Sigmoid colon (tissue), 7 donors: ENCODE results near the gene ITGB4. TPM values are rescaled to one million over a fixed set of nuclear protein-coding genes. Genes with fewer than 3 reads are reported as not detected.
A peak's percentile ranks its signal among the peaks of the same experiment; 100 is the strongest.

Source experiments
- DNase-seq: peaks from one replicate; pipeline ENCODE4 v3.0.0-alpha.2; 2019
- H3K27ac ChIP-seq, 4 donors: fragments of 200-600 bp; sonication (generic); one replicate each; pipeline ENCODE4 v1.5.1; 2016 to 2019; ENCODE audit warnings: mild to moderate bottlenecking in 1 of 4
- H3K27me3 ChIP-seq, 3 donors: fragments of 200-600 bp; sonication (generic); one replicate each; pipeline ENCODE4 v1.5.1; 2019; ENCODE audit warnings: mild to moderate bottlenecking in 1 of 3
- H3K36me3 ChIP-seq, 4 donors: fragments of 200-600 bp; sonication (generic); one replicate each; pipeline ENCODE4 v1.5.1; 2016 to 2019
- H3K4me1 ChIP-seq, 4 donors: fragments of 200-600 bp; sonication (generic); one replicate each; pipeline ENCODE4 v1.5.1; 2017 to 2019
- H3K4me3 ChIP-seq, 4 donors: fragments of 200-600 bp; sonication (generic); one replicate each; pipeline ENCODE4 v1.5.1; 2017 to 2019; ENCODE audit warnings: mild to moderate bottlenecking in 2 of 4, moderate library complexity in 1 of 4
- H3K9me3 ChIP-seq, 4 donors: fragments of 200-600 bp in 3 of 4; sonication (generic) in 3 of 4; one replicate each; pipeline versions ENCODE4 v1.5.1 to v1.6.1; 2013 to 2019
- CTCF ChIP-seq, 4 experiments: fragments of 450-650 bp in 3 of 4; fragments of 200-600 bp in 1 of 4; IDR thresholded peaks; one replicate each; pipeline ENCODE4 v1.5.1; 2016 to 2019; ENCODE audit warnings: antibody characterized with exemption in 4 of 4, mild to moderate bottlenecking in 3 of 4, moderate library complexity in 2 of 4
- EP300 ChIP-seq, 4 donors: sonication (generic); formaldehyde crosslinking; IDR thresholded peaks; one replicate each; pipeline ENCODE4 v1.6.1; 2017; ENCODE audit warnings: antibody characterized with exemption in 4 of 4
- POLR2A ChIP-seq, 2 donors: fragments of 450-650 bp; IDR thresholded peaks; one replicate each; pipeline ENCODE4 v1.6.1; 2016; ENCODE audit warnings: antibody characterized with exemption in 2 of 2, mild to moderate bottlenecking in 2 of 2, moderate library complexity in 2 of 2
- POLR2AphosphoS5 ChIP-seq, 4 donors: sonication (generic); formaldehyde crosslinking; IDR thresholded peaks; one replicate each; pipeline ENCODE4 v1.6.1; 2017; ENCODE audit warnings: antibody characterized with exemption in 4 of 4
- WGBS, 2 donors: extraction: QIAGEN DNeasy Blood & Tissue Kit; methylation state at CpG; one replicate each; pipeline ENCODE4 v1.1.7; 2013; 5-methylcytosine and 5-hydroxymethylcytosine counted together
- intact Hi-C: fragments of 100-400 bp; cut with DNase I; formaldehyde crosslinking; loops from one replicate; pipeline ENCODE4 v1.15.1; 2023
- polyA plus RNA-seq, 3 donors: library from polyadenylated mRNA; stranded (reverse); fragments of 200-250 nt; gene quantifications; one replicate each; pipeline ENCODE4 v1.2.3, GENCODE V29; 2013
- total RNA-seq, 4 donors: library from RNA; depleted of rRNA; stranded (reverse); fragments of >200 nt; gene quantifications; one replicate each; pipeline ENCODE4 v1.1.0, GENCODE V29; 2016
- donor health status: healthy with polysubstance abuse.
- donor health status: Bipolar disorder and iron deficiency.
- donor health status: healthy.

The ITGB4 gene
- total and polyA plus RNA-seq, 7 donors, result 15.1 to 116 (median 25.8) TPM

- Histone ChIP-seq H3K36me3 (no peaks in the 10 kb centered on the region), H3K27ac (peak overlapping the region in 2 of 4 donors; percentile 11 to 26), H3K4me3 (peak overlapping the region in 1 of 4 donors; percentile 24), H3K27me3 (no peaks in the 10 kb centered on the region), H3K9me3 (no peaks in the 10 kb centered on the region), H3K4me1 (peaks cover 0 to 33% (median 22%) of the 10 kb centered on the region in 4 donors)
- peak; percentile 94 for DNase-seq
- no peak for TF ChIP-seq EP300 (IDR thresholded peaks at IDR 0.05)
- peak; percentile 90 to 95 (median 91) for TF ChIP-seq CTCF (IDR thresholded peaks at IDR 0.05)
- intact Hi-C loops, result loop anchor here (1.0 to 5.0 kb wide), 4 partner anchors 37 to 322 kb away; partner anchors contain the start of genes RECQL5, SAP30BP and SMIM5
- WGBS, 2 donors, result 27 to 41% methylated on average over 20 of the region's 20 CpGs
These were observed 28.5 kb downstream of the ITGB4 start for GRCh38 chr17:75749545-75750389.

DNA sequence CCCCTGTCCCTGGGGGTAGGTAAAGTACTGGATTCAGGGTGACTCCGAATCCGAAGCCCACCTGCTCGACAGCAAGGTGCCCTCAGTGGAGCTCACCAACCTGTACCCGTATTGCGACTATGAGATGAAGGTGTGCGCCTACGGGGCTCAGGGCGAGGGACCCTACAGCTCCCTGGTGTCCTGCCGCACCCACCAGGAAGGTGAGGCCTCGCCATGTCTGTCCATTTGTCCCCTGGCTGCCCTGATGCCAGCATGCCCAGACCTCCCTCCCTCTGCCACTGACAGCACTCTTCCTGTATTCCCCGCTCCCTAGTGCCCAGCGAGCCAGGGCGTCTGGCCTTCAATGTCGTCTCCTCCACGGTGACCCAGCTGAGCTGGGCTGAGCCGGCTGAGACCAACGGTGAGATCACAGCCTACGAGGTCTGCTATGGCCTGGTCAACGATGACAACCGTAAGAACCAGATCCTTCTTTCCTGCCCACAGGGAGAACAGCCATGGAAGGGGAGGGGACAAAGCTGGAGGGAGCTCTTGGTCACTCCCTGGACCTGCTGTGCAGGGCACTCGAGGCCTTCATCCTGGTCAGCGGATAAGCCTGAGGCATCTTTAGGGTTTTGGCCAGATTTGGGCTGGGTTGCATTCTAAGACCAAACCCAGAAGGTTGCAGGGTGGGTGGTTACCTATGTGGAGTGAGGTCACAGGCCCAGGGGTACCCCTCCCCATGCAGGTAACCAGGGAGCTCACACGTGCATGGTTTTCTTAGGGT is 29.6 kb downstream of the ITGB4 start:
- 88 to 89% methylated on average over 23 of the region's 23 CpGs for WGBS, 2 donors
- peaks cover 0 to 37% (median 24%) of the 10 kb centered on the region in 4 donors for H3K4me1 ChIP-seq

DNA sequence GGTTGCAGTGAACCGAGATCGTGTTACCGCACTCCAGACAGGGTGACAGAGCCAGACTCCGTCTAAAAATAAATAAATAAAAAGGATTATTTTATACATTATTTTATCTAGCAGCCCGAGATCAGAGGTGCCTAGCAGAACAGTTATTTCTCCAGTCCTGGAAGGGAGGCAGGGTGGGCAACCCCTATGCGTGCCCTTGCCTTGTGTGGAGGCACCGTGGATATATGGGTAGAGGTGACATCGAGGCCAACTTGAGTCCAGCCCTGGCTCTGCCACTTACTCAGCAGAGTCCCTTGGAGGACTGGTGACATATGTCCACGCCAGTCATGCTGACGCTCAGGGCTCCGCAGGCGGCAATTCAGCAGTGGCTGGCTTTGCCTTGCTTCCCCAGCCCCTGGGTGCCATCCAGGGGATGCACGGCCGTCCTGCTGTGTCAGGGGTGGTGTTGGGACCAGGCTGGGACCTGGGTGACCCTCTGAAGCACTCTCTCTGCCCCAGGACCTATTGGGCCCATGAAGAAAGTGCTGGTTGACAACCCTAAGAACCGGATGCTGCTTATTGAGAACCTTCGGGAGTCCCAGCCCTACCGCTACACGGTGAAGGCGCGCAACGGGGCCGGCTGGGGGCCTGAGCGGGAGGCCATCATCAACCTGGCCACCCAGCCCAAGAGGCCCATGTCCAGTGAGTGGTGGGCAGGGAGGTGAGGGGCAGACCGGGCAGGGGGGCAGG is 30.6 kb downstream of the ITGB4 start:
- H3K9me3 ChIP-seq, result no peaks in the 10 kb centered on the region
- intact Hi-C loops, result no loop called here
- H3K4me3 ChIP-seq, result no peak overlapping the region
- DNase-seq, result no peak
- H3K27me3 ChIP-seq, result no peaks in the 10 kb centered on the region
- peaks cover 0 to 13% (median 1%) of the 10 kb centered on the region in 4 donors for H3K36me3 ChIP-seq
- H3K27ac ChIP-seq, result no peak overlapping the region
- H3K4me1 ChIP-seq, result peaks cover 0 to 37% (median 24%) of the 10 kb centered on the region in 4 donors
- WGBS, 2 donors, result 85 to 86% methylated on average over 24 of the region's 24 CpGs
- no peak for TF ChIP-seq POLR2AphosphoS5 (IDR thresholded peaks at IDR 0.05)
- no peak for TF ChIP-seq POLR2A (IDR thresholded peaks at IDR 0.05)
- TF ChIP-seq CTCF (IDR thresholded peaks at IDR 0.05), result no peak
- no peak for TF ChIP-seq EP300 (IDR thresholded peaks at IDR 0.05)

More for the DNA sequence above, 29.6 kb downstream of the ITGB4 start:
- Histone ChIP-seq H3K27me3 (no peaks in the 10 kb centered on the region), H3K36me3 (peaks cover 0 to 3% (median 0%) of the 10 kb centered on the region in 4 donors), H3K4me3 (no peak overlapping the region), H3K9me3 (no peaks in the 10 kb centered on the region), H3K27ac (no peak overlapping the region)
- TF ChIP-seq POLR2AphosphoS5 (IDR thresholded peaks at IDR 0.05) (no peak), EP300 (IDR thresholded peaks at IDR 0.05) (no peak), POLR2A (IDR thresholded peaks at IDR 0.05) (no peak), CTCF (IDR thresholded peaks at IDR 0.05) (no peak)
- no peak for DNase-seq
- intact Hi-C loops, result no loop called here

DNA sequence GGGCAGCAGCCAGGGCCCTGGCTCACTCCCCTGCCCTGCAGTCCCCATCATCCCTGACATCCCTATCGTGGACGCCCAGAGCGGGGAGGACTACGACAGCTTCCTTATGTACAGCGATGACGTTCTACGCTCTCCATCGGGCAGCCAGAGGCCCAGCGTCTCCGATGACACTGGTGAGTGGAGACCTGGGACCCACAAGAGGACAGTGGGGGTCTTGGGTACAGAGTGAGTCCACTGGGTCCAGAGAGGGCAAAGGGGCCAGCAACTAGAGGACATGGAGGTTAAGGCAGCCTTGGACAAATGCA is 31.1 kb downstream of the ITGB4 start:
- Histone ChIP-seq H3K27me3 (no peaks in the 10 kb centered on the region), H3K9me3 (no peaks in the 10 kb centered on the region), H3K4me1 (peaks cover 0 to 37% (median 24%) of the 10 kb centered on the region in 4 donors), H3K27ac (no peak overlapping the region), H3K4me3 (no peak overlapping the region), H3K36me3 (peaks cover 0 to 19% (median 1%) of the 10 kb centered on the region in 4 donors)
- intact Hi-C loops, result no loop called here
- no peak for DNase-seq
- no peak for TF ChIP-seq CTCF (IDR thresholded peaks at IDR 0.05)
- TF ChIP-seq POLR2AphosphoS5 (IDR thresholded peaks at IDR 0.05), result no peak
- no peak for TF ChIP-seq EP300 (IDR thresholded peaks at IDR 0.05)
- no peak for TF ChIP-seq POLR2A (IDR thresholded peaks at IDR 0.05)
- 94 to 95% methylated on average over 10 of the region's 10 CpGs for WGBS, 2 donors
